HG03039 (cell line): Measurements from ENCODE around the gene SEMA4C.

Experiments
- ATAC-seq: cut with Tn5 transposase; IDR thresholded peaks from one replicate; pipeline ENCODE4 v1.9.1; 2021; ENCODE audit warnings: mild to moderate bottlenecking, moderate library complexity; ENCODE audit not compliant: unreplicated experiment

Gene SEMA4C

DNA sequence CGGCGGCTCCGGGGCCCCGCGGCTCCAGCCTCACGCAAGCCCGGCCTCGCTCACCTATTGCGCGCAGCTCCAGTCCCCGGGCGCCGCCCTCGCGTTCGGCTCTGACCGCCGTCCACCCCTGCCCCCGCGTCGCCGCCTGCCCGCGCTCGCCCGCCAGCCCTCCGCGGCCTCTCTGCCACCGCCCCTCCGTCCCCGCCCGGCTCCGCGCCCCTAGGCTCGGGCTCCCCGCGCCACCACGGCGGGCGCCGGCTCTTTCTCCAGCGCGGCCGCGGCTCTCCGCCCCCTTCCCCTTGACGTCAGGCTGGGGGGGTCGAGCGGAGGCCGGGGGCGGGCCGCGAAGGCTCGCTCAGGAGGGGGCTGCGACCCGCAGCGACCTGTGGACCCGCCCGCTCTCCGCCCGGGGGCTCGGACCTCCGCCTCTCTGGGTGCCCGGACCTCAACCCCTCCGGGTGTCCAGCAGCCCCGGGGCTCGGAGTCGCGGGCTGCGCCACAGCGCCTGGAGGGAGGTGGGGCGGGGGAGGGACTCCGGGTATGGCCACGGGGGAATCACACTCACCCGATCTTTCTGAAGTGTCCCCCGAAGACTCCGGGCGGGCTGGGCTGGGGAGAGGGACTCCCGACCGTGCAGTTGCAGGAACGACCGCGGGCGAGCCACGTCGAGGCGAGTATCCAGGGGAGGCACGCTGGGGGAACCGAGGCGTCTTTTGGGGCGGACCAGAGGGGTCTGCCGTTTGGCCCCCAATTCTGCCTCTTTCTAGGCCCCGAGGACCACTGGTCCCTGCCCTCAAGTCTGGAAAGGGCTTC, at the start of gene SEMA4C:
Gene SEMA4C (minus strand): TSS at position 259 of the 804 bp plus-strand sequence. CDS start 2,194 bp downstream, outside the sequence.
- ATAC-seq = no peak

DNA sequence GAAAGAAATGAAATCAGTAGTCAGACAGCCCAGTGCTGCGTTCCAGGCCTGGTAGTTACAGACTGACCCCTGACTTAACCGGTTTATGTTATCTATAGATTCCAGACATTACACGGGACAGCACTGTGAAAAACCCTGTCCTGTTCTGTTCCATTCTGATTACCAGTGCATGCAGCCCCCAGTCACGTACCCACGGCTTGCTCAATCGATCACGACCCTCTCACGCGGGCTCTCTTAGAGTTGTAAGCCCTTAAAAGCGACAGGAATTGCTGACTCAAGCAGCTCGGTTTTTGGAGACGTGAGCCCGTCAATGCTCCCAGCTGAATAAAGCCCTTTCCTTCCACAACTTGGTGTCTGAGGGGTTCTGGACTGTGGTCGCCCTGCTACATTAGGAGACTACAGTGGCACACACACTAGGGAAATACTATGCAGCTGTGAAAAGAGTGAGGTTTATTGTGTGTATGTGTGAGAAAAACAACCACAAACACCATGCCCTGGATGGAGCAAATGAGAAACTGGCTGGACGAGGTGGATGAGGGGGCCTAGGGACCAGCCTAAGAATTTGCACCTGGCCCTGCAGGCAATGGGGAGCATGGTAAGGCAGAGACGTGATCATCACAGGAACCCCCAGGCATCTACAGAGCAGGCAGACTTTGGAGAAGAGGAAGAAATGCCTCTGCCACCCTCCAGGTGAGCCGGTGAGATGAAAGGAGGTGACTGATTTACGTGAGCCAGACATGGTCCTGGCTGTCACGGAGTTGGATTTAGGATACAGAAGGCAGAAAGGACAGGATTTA, 49.1 kb upstream of the SEMA4C start:
- ATAC-seq = no peak

DNA sequence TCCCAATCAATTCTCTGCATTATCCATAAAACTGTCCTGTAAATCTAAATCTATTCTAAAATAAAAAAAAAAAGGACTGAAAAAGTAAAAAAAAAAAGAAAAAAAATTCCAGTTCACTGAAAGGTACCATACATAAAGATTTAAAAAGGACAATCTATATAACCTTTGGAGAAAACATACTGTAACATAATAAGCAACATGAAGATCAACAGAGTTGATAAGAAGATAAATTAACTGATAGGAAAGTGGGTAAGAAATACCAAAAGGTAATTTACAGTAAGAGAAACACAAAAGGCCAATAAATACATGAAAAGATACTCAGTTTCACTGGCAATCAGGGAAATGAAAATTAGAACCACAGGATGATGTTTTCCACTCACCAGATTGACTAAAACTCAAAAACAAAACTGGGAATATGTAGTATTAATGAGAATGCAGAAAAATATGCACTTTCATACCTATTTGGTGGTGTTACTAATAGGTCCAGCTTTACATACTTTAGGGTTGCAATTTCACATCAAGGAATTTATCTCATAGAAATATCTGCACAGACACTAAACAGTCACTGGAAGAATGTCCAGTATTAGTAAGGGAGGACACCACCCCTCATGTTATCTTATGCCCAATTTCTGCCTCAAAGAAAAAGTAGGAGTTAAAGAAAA, 48.3 kb upstream of the SEMA4C start:
- ATAC-seq = no peak

- no peak for ATAC-seq
Measured at GRCh38 chr2:96916646-96917543, 47.0 kb upstream of the SEMA4C start.

GRCh38 chr2:96916156-96916630, 46.3 kb upstream of the SEMA4C start:
- ATAC-seq = no peak

DNA sequence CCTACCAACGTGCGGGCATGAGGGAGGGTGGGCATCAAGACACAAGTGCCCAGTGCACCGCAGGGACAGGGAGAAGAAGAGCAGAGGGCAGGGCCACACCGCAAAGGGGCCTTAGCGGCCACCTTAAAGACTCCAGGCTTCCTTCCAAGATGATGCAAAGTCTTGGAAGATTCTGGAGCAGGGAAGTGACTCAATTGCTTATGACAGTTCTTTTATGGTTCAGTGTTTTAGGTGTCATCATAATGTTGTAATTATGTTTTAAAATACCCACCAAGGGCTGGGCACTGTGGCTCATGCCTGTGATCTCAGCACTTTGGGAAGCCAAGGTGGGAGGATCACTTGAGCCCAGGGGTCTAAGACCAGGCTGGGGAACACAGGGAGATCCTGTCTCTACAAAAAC, 44.5 kb upstream of the SEMA4C start:
- ATAC-seq = no peak

DNA sequence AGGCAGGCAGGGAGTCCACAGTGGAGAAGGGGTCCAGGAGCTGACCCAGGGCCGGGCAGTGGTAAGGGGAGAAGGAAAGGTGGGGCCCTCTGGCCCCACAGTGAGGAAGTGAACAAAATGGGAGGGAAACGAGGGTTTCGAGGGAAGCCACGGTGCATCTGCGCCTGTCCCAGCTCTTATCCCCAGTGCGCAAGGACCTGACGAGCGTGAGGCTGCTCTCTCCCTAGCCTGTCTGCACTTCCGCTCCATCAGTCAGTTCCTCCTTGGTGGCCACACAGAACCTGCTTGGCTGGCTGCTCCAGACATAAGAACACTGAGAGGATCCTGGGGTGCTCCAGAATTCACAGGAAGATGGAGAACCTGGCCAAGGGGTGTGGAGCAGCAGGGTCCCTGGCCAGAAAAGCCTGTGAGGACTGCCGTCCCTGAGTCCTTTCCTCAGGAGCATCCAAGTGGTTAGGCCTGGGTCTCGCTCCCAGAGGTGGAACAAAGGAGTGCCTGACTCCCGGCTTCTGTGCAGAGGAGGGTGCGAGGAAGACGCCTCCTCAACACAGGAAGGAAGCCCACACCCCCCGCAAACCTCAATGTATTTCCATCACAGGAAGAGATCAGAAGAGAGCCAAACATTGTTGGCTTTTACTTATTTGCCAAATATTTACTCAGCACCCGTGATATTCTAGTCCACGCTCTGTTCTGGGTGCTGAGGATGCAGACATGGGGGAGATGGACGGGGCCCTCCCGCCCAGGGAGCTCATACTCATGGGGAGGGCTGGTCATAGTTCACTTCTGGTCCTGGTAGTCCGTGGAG, 43.7 kb upstream of the SEMA4C start:
- ATAC-seq = no peak

DNA sequence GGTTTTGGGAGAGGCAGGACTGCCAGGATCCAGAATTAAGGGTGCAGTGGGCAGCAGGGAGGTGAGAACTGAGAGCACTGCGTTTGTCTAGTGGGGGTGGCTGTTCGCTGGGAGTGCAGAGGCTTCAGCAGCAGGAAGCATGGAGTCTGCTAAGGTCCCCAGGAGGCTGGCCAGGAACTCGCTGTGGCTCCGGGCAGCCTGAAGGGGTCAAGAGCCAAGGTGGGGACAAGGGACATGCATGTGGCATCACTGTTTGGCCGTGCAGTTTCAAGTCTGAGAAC, 43.2 kb upstream of the SEMA4C start:
- no peak for ATAC-seq

- ATAC-seq = no peak
Measured at GRCh38 chr2:96912346-96913116, 42.7 kb upstream of the SEMA4C start.

DNA sequence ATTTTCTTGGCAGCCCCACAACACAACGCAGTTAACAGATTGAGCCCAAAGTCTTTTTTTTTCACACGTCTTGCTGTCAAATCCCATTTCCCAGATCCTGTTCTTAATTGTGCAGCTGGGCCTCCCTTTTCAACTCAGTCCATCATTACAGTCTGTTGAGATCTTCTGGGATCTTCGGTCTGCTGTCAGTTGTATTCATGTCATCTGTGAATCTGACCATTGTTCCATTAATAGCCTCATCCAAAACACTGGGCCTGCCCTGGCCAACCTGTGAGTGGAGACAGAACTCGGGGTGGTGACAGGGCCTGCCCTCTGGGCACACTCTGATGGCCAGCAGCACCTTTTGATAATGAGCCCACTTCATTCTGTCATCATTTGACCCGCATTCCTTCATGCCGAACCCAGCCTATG, 39.7 kb upstream of the SEMA4C start:
- no peak for ATAC-seq

DNA sequence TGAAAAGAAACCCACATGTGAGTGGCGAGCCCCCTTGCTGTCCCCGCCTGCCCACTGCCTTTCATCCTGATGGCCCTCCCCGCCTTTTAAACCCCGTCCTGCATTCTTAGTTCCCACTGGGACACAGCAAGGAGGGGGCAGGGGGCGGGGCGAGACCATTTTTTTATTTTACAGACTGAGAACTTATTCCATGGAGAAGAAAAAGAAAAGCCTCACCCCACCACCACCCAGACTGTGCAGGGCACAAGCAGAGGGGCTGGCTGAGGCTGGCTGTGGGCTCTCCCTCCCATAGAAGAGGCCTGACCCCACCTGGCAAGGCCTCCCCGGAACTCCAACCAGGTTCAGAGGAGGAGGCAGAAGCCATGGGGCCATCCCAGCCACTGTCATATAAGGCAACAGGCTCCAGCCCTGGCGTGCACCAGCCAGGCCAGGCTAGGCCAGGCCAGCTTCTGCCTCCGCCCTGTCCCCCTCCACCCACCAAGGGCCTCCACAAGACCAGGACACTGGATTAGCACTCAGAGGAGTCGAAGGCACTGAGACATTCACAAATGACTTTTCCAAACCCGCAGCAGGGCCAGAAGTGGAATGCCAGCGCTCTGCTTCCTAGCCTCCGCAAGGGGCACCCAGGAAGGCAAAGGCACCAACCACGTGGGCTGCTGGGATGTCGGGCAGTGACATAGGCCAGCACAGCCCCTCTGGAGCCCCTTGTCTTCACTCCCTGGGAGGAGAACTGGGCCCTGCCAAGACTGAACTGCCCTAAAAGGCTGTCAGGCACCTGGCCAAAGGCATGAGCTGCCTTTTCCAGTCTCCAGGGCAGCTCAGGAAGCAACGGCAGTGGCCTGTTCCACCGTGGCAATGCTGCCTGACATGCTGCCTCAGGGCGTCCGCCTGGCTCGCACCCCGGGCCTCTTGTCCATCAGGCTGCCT, 37.5 kb upstream of the SEMA4C start:
- ATAC-seq = no peak

DNA sequence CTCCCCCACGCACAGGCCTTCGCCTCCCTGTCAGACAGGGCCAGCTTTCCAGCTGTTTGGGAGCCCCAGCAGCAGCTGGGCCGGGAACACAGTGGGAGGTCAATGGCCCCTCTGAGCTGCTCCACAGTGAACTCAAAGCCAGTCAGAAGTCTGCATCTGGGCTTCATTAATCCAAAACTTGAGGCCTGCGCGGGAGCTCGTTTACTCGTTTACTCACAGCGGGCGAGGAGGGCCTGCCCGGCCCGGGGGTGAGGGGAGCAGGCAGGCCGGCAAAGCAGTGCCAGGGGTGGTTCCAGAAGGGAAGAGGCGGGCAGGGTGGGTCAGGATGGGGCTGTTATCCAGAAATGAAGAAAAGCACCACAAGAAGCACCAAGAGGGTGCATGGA, 36.8 kb upstream of the SEMA4C start:
- ATAC-seq = no peak

GRCh38 chr2:96903815-96904214, 33.9 kb upstream of the SEMA4C start:
- no peak for ATAC-seq

DNA sequence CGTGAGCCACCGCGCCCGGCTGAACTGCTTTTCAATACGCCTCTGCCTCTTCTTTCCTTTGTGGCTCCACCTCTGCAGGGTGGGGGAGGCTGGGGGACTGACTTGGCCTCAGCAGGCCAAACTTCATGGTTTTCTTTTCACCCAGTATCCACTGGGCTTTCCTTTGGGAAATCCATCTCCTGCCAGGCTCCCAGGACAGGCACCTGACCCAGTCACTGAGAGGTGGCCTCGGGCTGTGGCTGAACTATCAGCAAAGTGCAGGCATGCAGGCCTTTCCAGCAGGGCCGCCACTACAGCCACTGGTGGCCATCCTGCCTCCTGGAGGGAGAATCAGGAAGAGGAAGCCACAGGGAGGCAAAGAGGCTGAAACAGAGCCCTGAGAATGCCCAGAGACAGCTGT, 33.4 kb upstream of the SEMA4C start:
- no peak for ATAC-seq

DNA sequence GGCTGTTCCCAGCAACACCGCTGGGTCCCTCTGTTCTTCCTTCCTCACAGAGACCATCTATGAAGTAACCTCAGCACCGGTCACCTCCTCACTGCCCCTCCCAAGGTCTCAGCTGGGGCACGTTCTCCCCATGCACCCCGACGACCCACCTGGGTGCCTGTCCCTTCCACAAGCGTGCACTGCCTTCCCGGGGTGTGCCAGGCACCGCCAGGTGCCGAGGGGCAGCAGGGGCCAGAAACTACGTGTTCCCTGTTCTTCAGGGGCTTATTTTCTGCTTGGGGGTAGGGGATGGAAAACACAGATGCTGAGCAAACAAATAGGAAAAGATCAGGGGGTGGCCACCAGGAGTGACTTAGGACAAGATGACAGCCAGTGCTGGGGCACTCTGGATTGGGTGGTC, 30.4 kb upstream of the SEMA4C start:
- no peak for ATAC-seq

GRCh38 chr2:96899413-96899741, 29.5 kb upstream of the SEMA4C start:
- no peak for ATAC-seq

DNA sequence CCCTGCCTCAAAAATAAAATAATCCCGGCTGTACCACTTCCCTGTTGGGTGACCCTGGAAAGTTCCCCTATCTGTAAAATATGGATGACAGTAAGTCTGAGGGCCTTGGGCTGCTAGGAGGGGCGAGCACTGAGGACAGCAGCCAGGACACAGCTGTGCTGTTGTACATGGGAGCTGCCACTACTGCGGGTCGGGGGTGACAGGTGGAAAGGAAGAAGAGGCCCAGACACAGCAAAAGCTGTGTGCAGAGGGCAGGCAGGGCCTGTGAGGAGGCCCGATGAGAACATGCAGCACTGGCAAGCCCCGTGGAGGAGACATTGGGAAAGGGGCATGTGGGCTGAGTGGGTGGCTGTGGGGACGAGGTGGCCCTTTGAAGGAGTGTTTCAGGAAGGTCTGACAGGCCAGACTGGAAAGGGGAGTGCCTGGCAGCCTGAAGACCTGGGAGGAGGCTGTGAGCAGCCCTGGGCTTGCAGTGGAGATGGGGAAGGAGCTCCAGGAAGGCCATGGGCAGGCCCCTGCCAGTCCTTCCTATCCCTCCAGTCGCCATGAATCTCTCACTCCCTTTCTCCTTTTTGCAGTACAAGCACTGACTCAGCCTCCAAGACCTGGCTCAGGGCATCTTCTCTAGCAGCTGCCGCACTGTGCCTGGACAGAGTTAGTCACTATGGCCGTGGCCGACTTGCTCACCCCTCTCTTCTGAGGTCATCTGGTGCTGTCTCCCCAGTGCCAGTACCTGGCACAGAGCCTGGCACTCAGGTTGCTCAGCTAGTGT, 28.9 kb upstream of the SEMA4C start:
- no peak for ATAC-seq

- no peak for ATAC-seq
Measured at GRCh38 chr2:96898135-96898505, 28.2 kb upstream of the SEMA4C start.
